Endothelial cell of umbilical vein (primary cell): ENCODE results near the gene TP53. TPM values are rescaled to one million over a fixed set of nuclear protein-coding genes. Genes with fewer than 3 reads are reported as not detected.

ENCODE experiments used
- BruUV-seq: library from RNA; stranded (reverse); fragments of 400-500 nt; replicated peaks from 2 replicates; lab custom pipeline; 2021; lab: Mats Ljungman, UMichigan
- CTCF ChIA-PET: fragments of 300-600, 350-600 bp; sonication (Branson Sonifier 250); formaldehyde crosslinking; loops from one replicate; lab custom pipeline; 2021; ENCODE audit warnings: antibody characterized with exemption, inconsistent platforms; lab: Charles Lee
- POLR2A ChIA-PET: fragments of 300-600, 350-600 bp; sonication (Branson Sonifier 250); formaldehyde crosslinking; loops from one replicate; lab custom pipeline; 2021; ENCODE audit warnings: antibody characterized with exemption, inconsistent platforms; lab: Charles Lee
- DNase-seq: peaks from one replicate; pipeline ENCODE4 v3.0.0-alpha.2; 2011; ENCODE audit warnings: low read depth, low spot score
- FAIRE-seq: peaks from 2 replicates; lab custom pipeline; 2011; peaks lifted over from hg19 to GRCh38; lab: Jason Lieb, UNC
- H2AFZ ChIP-seq: 2 replicates; pipeline ENCODE4 v1.6.0; 2012; ENCODE audit warnings: low read depth, low read length, control low read depth, inconsistent platforms
- H3K27ac ChIP-seq: 2 replicates; pipeline ENCODE4 v1.5.1; 2011; ENCODE audit warnings: low read depth, mild to moderate bottlenecking, control low read depth, low read length, moderate library complexity; ENCODE audit not compliant: insufficient read depth
- H3K27me3 ChIP-seq, 2 experiments: 2 replicates each; pipeline versions ENCODE4 v1.6.0 to v1.6.1; 2011; ENCODE audit warnings: low read length in 2 of 2, mixed read lengths in 1 of 2; ENCODE audit not compliant: control insufficient read depth in 2 of 2, insufficient read depth in 2 of 2
- H3K36me3 ChIP-seq, 2 experiments: 2 replicates in 1 of 2; 3 replicates in 1 of 2; pipeline ENCODE4 v1.5.1; 2011; ENCODE audit warnings: low read length in 2 of 2, mild to moderate bottlenecking in 1 of 2, moderate library complexity in 1 of 2; ENCODE audit not compliant: control insufficient read depth in 2 of 2, insufficient read depth in 2 of 2; ENCODE audit errors: extremely low read depth in 1 of 2
- H3K4me1 ChIP-seq: 3 replicates; pipeline ENCODE4 v1.5.1; 2011; ENCODE audit warnings: mild to moderate bottlenecking, low read length; ENCODE audit not compliant: control insufficient read depth, insufficient read depth; ENCODE audit errors: extremely low read depth
- H3K4me2 ChIP-seq: 2 replicates; pipeline ENCODE4 v1.6.1; 2011; ENCODE audit warnings: low read length, control low read depth, mixed read lengths; ENCODE audit not compliant: insufficient read depth
- H3K4me3 ChIP-seq, 3 experiments: fragments of 200-600 bp in 1 of 3; sonication (generic), shearing (Covaris generic) in 1 of 3; replicated peaks in 1 of 3; 2 replicates each; pipeline ENCODE4 v1.5.1; 2011 to 2016; ENCODE audit warnings: control low read depth in 3 of 3, low read length in 3 of 3, mild to moderate bottlenecking in 2 of 3, inconsistent platforms in 1 of 3, low read depth in 1 of 3, moderate library complexity in 1 of 3; ENCODE audit not compliant: insufficient read depth in 1 of 3
- H3K79me2 ChIP-seq: 2 replicates; pipeline ENCODE4 v1.6.0; 2012; ENCODE audit warnings: low read length, inconsistent platforms; ENCODE audit not compliant: control insufficient read depth, insufficient read depth
- H3K9ac ChIP-seq: replicated peaks from 2 replicates; pipeline ENCODE3; 2011; ENCODE audit warnings: low read length, control low read depth; ENCODE audit not compliant: insufficient read depth; ENCODE audit errors: extremely low read depth
- H3K9me1 ChIP-seq: replicated peaks from 3 replicates; pipeline ENCODE4 v1.6.0; 2011; ENCODE audit warnings: mild to moderate bottlenecking, low read length; ENCODE audit not compliant: control insufficient read depth, insufficient read depth; ENCODE audit errors: extremely low read depth
- H3K9me3 ChIP-seq: replicated peaks from 2 replicates; pipeline ENCODE4 v1.5.1; 2012; ENCODE audit warnings: low read length, inconsistent platforms; ENCODE audit not compliant: control insufficient read depth, insufficient read depth
- H4K20me1 ChIP-seq: replicated peaks from 2 replicates; pipeline ENCODE3; 2011; ENCODE audit warnings: mild to moderate bottlenecking, low read length; ENCODE audit not compliant: control insufficient read depth, insufficient read depth; ENCODE audit errors: extremely low read depth
- CTCF ChIP-seq, 2 donors: IDR thresholded peaks; 1 replicate in 1 of 2; 2 replicates in 1 of 2; pipeline ENCODE4 v1.5.1; 2011; ENCODE audit warnings: low read length in 2 of 2, mild to moderate bottlenecking in 2 of 2, moderate library complexity in 2 of 2, control low read depth in 1 of 2, inconsistent platforms in 1 of 2, low read depth in 1 of 2; ENCODE audit not compliant: insufficient read depth in 1 of 2; ENCODE audit errors: extremely low read depth in 1 of 2
- EZH2 ChIP-seq: IDR thresholded peaks from 2 replicates; pipeline ENCODE4 v1.6.1; 2012; ENCODE audit warnings: borderline replicate concordance, low read depth, mild to moderate bottlenecking, moderate library complexity, low read length, inconsistent platforms; ENCODE audit not compliant: severe bottlenecking
- FOS ChIP-seq: IDR thresholded peaks from 2 replicates; pipeline ENCODE4 v1.6.1; 2011; ENCODE audit warnings: mild to moderate bottlenecking, low read length, moderate library complexity, borderline replicate concordance; ENCODE audit not compliant: insufficient read depth
- GATA2 ChIP-seq: IDR thresholded peaks from 2 replicates; pipeline ENCODE4 v1.7.0; 2011; ENCODE audit warnings: low read depth, mild to moderate bottlenecking, moderate library complexity, mixed read lengths, low read length; ENCODE audit not compliant: insufficient read length, insufficient read depth
- JUN ChIP-seq: IDR thresholded peaks from 2 replicates; pipeline ENCODE4 v1.6.1; 2011; ENCODE audit warnings: borderline replicate concordance, low read depth; ENCODE audit not compliant: insufficient read length, insufficient read depth
- MAX ChIP-seq: IDR thresholded peaks from 2 replicates; pipeline ENCODE4 v1.6.1; 2011; ENCODE audit not compliant: insufficient read depth, insufficient read length
- MYC ChIP-seq: IDR thresholded peaks from one replicate; pipeline ENCODE4 v1.6.1; 2011; ENCODE audit warnings: mild to moderate bottlenecking, low read depth, low read length
- POLR2A ChIP-seq: IDR thresholded peaks from 2 replicates; pipeline ENCODE4 v1.6.1; 2012; ENCODE audit warnings: low read depth, mild to moderate bottlenecking, control low read depth, low read length
- POLR2AphosphoS5 ChIP-seq: IDR thresholded peaks from 2 replicates; pipeline ENCODE4 v1.6.1; 2012; ENCODE audit warnings: low read depth, mild to moderate bottlenecking, control low read depth, low read length, moderate library complexity; ENCODE audit not compliant: insufficient read depth
- dilution Hi-C: fragments of 300-500 bp; cut with MboI; formaldehyde crosslinking; loops from one replicate; pipeline ENCODE4 v1.15.0; 2019; ENCODE audit warnings: low sequenced_read_pairs; ENCODE audit not compliant: extremely low pct_ligation_motif_present
- intact Hi-C: fragments of 100-400 bp; cut with micrococcal nuclease; formaldehyde crosslinking; loops from one replicate; pipeline ENCODE4 v1.10.0; 2022
- polyA plus RNA-seq, 4 experiments: library from polyadenylated mRNA; depleted of rRNA in 3 of 4; stranded (reverse) in 3 of 4; unstranded in 1 of 4; fragments of >200 nt; gene quantifications; 2 replicates each; pipeline versions ENCODE4 v1.2.1 to v1.2.3, GENCODE V29; 2011 to 2012; ENCODE audit warnings: missing spikeins in 1 of 4
- total RNA-seq: library from RNA; stranded (reverse); gene quantifications from 2 replicates; pipeline ENCODE4 v1.2.3, GENCODE V29; 2021

Gene TP53
- total and polyA plus RNA-seq, 2 donors (not counting 3 experiments of a cell fraction or from before 2014, with no cell fraction given): 82.1 to 138 TPM

- intact Hi-C loops: no loop called here
Observed at GRCh38 chr17:7729816-7730215, 42.5 kb upstream of the TP53 start.

More at GRCh38 chr17:7729816-7730215, 42.5 kb upstream of the TP53 start:
- POLR2A ChIA-PET: no interaction called here
- Histone ChIP-seq H4K20me1 (no peaks in the 10 kb centered on the region), H3K9me1 (no peaks in the 10 kb centered on the region), H3K79me2 (no peaks in the 10 kb centered on the region), H3K4me3 (no peak overlapping the region), H3K9me3 (no peaks in the 10 kb centered on the region), H3K4me2 (no peak overlapping the region), H3K4me1 (no peaks in the 10 kb centered on the region), H2AFZ (no peak overlapping the region), H3K9ac (no peak overlapping the region), H3K36me3 (no peaks in the 10 kb centered on the region), H3K27me3 (peaks cover 0 to 8% of the 10 kb centered on the region in 2 experiments), H3K27ac (no peak overlapping the region)
- no peak for FAIRE-seq
- CTCF ChIA-PET: interaction anchor here (1.6 to 1.8 kb wide), 2 partner anchors 50 to 344 kb away, joined by 3 to 5 read pairs; no protein-coding TSS in a partner anchor
- TF ChIP-seq MYC: no peak
- no peak for TF ChIP-seq POLR2AphosphoS5
- no peak for TF ChIP-seq EZH2
- TF ChIP-seq JUN: no peak
- TF ChIP-seq GATA2: no peak
- TF ChIP-seq CTCF (IDR thresholded peaks at IDR 0.05; ENCODE audit: extremely low read depth in 1 of 2, insufficient read depth in 1 of 2, low read depth in 1 of 2, low read length in 2 of 2): no peak
- no peak for TF ChIP-seq POLR2A
- TF ChIP-seq MAX: no peak
- TF ChIP-seq FOS: no peak
- dilution Hi-C loops: no loop called here
- no peak for DNase-seq
- no TSS peak for BruUV-seq
